Measurements from ENCODE around the gene CTNNA2. TPM values are rescaled to one million over a fixed set of nuclear protein-coding genes. Genes with fewer than 3 reads are reported as not detected.
A peak's percentile ranks its signal among the peaks of the same experiment; 100 is the strongest.

CTNNA2 gene
- total RNA-seq, 6 donors from 2014 or later, result not detected

DNA sequence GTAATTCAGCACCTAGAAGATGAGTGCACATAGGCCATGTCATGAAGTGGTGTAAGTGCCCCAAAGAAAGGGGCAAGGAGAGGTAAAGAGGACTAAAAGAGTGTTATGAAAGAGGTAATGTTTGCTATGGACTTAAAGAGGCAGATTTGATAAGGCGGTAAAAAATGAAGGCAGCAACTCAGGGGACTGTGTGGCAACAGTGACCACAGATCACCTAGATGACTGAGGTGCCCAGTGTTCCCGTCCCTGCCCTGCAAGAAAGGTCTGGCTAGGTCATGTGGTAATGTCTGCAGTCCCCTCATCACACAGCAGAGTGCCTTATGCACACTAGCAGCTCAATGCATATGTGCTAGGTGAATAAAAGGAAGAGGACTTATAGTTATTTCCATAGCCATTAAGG, 434.9 kb downstream of the CTNNA2 start:
- H3K4me1 ChIP-seq, result peaks cover 0 to 6% (median 0%) of the 10 kb centered on the region in 4 donors
- no peaks in the 10 kb centered on the region for H3K36me3 ChIP-seq
- ATAC-seq (ENCODE audit: low FRiP score in 2 of 2) (peak in 1 of 2 donors; percentile 83), DNase-seq (peak in 1 of 2 donors; percentile 56)
- no peaks in the 10 kb centered on the region for H3K9me3 ChIP-seq
- H3K27me3 ChIP-seq, result no peaks in the 10 kb centered on the region
- no peak overlapping the region for H3K27ac ChIP-seq
- WGBS, 2 donors, result 58 to 68% methylated on average over 2 of the region's 2 CpGs
- TF ChIP-seq EP300 (IDR thresholded peaks at IDR 0.05) (no peak), POLR2A (IDR thresholded peaks at IDR 0.05) (no peak), CTCF (IDR thresholded peaks at IDR 0.05) (no peak), POLR2AphosphoS5 (IDR thresholded peaks at IDR 0.05) (no peak)
- H3K4me3 ChIP-seq, result no peak overlapping the region

DNA sequence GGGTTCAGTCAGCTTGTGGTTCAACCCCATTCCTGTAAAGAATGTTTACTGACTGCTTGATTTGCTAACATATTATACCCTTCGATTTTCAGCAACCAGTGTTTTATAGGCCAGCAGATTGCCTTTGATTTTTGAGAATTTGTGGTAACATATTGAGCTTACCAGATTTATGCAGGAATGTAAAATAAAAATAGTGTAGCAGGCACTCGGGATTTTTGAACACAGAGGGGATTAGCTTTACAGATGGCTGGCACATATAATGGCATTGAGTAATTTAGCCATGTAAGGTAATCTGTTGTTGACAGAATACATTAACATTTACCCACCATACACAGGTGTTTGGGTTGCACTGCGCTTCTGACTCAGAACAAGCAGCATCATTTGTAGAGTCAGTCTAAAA, 437.7 kb downstream of the CTNNA2 start:
- 74 to 82% methylated on average over 3 of the region's 3 CpGs for WGBS, 2 donors
- ATAC-seq (ENCODE audit: low FRiP score in 2 of 2), result no peak

GRCh38 chr2:79952616-79953015, 439.8 kb downstream of the CTNNA2 start:
- H3K27ac ChIP-seq, result no peak overlapping the region
- DNase-seq, result no peak
- TF ChIP-seq EP300 (IDR thresholded peaks at IDR 0.05) (no peak), CTCF (IDR thresholded peaks at IDR 0.05) (no peak), POLR2A (IDR thresholded peaks at IDR 0.05) (no peak), POLR2AphosphoS5 (IDR thresholded peaks at IDR 0.05) (no peak)
- no peaks in the 10 kb centered on the region for H3K9me3 ChIP-seq
- 59 to 81% methylated on average over 3 of the region's 3 CpGs for WGBS, 2 donors
- no peaks in the 10 kb centered on the region for H3K36me3 ChIP-seq
- H3K4me1 ChIP-seq, result no peaks in the 10 kb centered on the region
- H3K4me3 ChIP-seq, result no peak overlapping the region
- no peaks in the 10 kb centered on the region for H3K27me3 ChIP-seq
- ATAC-seq (ENCODE audit: low FRiP score in 2 of 2), result no peak

More for the DNA sequence above, 437.7 kb downstream of the CTNNA2 start:
- no peak for TF ChIP-seq POLR2AphosphoS5 (IDR thresholded peaks at IDR 0.05)
- TF ChIP-seq POLR2A (IDR thresholded peaks at IDR 0.05), result no peak
- no peak for TF ChIP-seq CTCF (IDR thresholded peaks at IDR 0.05)
- no peak for TF ChIP-seq EP300 (IDR thresholded peaks at IDR 0.05)
- no peak for DNase-seq
- Histone ChIP-seq H3K36me3 (no peaks in the 10 kb centered on the region), H3K27me3 (no peaks in the 10 kb centered on the region), H3K9me3 (no peaks in the 10 kb centered on the region), H3K4me3 (no peak overlapping the region), H3K4me1 (peaks cover 0 to 6% (median 0%) of the 10 kb centered on the region in 4 donors), H3K27ac (no peak overlapping the region)

GRCh38 chr2:79960035-79960434, 447.2 kb downstream of the CTNNA2 start:
- no peak overlapping the region for H3K27ac ChIP-seq
- H3K27me3 ChIP-seq, result no peaks in the 10 kb centered on the region
- H3K9me3 ChIP-seq, result no peaks in the 10 kb centered on the region
- ATAC-seq (ENCODE audit: low FRiP score in 2 of 2) (no peak), DNase-seq (no peak)
- no peaks in the 10 kb centered on the region for H3K36me3 ChIP-seq
- H3K4me1 ChIP-seq, result no peaks in the 10 kb centered on the region
- TF ChIP-seq EP300 (IDR thresholded peaks at IDR 0.05) (no peak), POLR2AphosphoS5 (IDR thresholded peaks at IDR 0.05) (no peak), POLR2A (IDR thresholded peaks at IDR 0.05) (no peak), CTCF (IDR thresholded peaks at IDR 0.05) (no peak)
- H3K4me3 ChIP-seq, result no peak overlapping the region

DNA sequence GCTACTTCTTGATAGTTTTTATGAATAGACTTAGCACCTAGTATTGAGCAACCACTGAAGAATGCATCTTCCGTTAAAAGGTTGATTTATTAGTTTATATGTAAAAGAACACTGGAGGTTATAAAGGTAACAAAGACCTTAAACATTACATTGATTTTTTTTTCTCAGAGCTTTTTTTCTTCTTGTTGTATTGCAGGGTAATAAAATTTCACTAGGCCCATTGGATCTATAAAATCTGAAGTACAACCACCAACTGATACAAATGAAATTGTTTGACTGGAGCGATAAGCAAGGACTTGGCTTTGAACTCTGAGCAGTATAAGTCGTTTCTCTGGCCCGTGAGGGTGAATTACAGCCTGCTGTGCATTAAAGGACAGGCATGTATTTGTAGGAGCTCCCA, 447.7 kb downstream of the CTNNA2 start:
- H3K27me3 ChIP-seq, result no peaks in the 10 kb centered on the region
- no peaks in the 10 kb centered on the region for H3K4me1 ChIP-seq
- WGBS, 2 donors, result 65 to 77% methylated on average over 4 of the region's 4 CpGs
- DNase-seq, result no peak
- TF ChIP-seq EP300 (IDR thresholded peaks at IDR 0.05) (no peak), CTCF (IDR thresholded peaks at IDR 0.05) (no peak), POLR2AphosphoS5 (IDR thresholded peaks at IDR 0.05) (no peak), POLR2A (IDR thresholded peaks at IDR 0.05) (no peak)
- H3K4me3 ChIP-seq, result no peak overlapping the region
- no peaks in the 10 kb centered on the region for H3K9me3 ChIP-seq
- H3K27ac ChIP-seq, result no peak overlapping the region
- ATAC-seq (ENCODE audit: low FRiP score in 2 of 2), result no peak
- no peaks in the 10 kb centered on the region for H3K36me3 ChIP-seq
